Erythroblast (primary cell): ENCODE measurements around the gene NHLRC2.
"Not testable (repeated sequence)": the region's sequence is repeated elsewhere in the genome, so short reads cannot be mapped to it uniquely, and the experiment has no call there.

Experiments used
- GATA1 ChIP-seq: IDR thresholded peaks from 2 replicates; pipeline ENCODE4 v1.6.1; 2011; ENCODE audit warnings: low read depth, mild to moderate bottlenecking, control low read depth, low read length, moderate library complexity
- POLR2A ChIP-seq: IDR thresholded peaks from 2 replicates; pipeline ENCODE4 v1.6.1; 2011; ENCODE audit warnings: mild to moderate bottlenecking, low read length

DNA sequence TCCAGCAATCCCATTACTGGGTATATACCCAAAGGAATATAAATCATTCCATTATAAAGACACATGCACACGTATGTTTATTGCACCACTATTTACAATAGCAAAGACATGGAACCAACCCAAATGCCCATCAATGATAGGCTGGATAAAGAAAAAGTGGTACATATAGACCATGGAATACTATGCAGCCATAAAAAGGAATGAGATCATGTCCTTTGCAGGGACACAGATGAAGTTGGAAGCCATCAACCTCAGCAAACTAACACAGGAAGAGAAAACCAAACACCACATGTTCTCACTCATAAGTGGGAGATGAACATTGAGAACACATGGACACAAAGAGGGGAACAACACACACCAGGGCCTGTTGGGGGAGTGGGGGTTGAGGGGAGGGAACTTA is 39.8 kb upstream of the NHLRC2 start:
- TF ChIP-seq POLR2A, GATA1: not testable (repeated sequence)
